Tibial artery (tissue), 4 donors: ENCODE measurements around the gene ALDH3B1.
A peak's percentile ranks its signal among the peaks of the same experiment; 100 is the strongest.

ENCODE experiments used
- DNase-seq, 2 donors: peaks; one replicate each; pipeline ENCODE4 v3.0.0-alpha.2; 2019
- H3K27ac ChIP-seq, 2 donors: fragments of 200-600 bp; sonication (generic) in 1 of 2; 1 replicate in 1 of 2; 2 replicates in 1 of 2; pipeline ENCODE4 v1.5.1; 2018 to 2019; ENCODE audit warnings: mild to moderate bottlenecking in 1 of 2
- H3K27me3 ChIP-seq, 2 donors: fragments of 200-600 bp; sonication (generic) in 1 of 2; one replicate each; pipeline versions ENCODE4 v1.5.1 to v1.6.0; 2016 to 2019
- H3K36me3 ChIP-seq, 3 donors: fragments of 200-600 bp; sonication (generic) in 2 of 3; one replicate each; pipeline ENCODE4 v1.5.1; 2016 to 2019; ENCODE audit warnings: mild to moderate bottlenecking in 2 of 3
- H3K4me1 ChIP-seq, 4 donors: fragments of 200-600 bp; sonication (generic) in 2 of 4; 1 replicate in 3 of 4; 2 replicates in 1 of 4; pipeline ENCODE4 v1.5.1; 2016 to 2019
- H3K4me3 ChIP-seq, 2 donors: fragments of 200-600 bp; sonication (generic) in 1 of 2; 1 replicate in 1 of 2; 2 replicates in 1 of 2; pipeline ENCODE4 v1.5.1; 2018 to 2019; ENCODE audit warnings: mild to moderate bottlenecking in 2 of 2
- H3K9me3 ChIP-seq, 3 donors: fragments of 200-600 bp; sonication (generic) in 1 of 3; one replicate each; pipeline ENCODE4 v1.5.1; 2016 to 2019
- CTCF ChIP-seq, 2 experiments: fragments of 200-600 bp in 1 of 2; fragments of 450-650 bp in 1 of 2; IDR thresholded peaks; one replicate each; pipeline ENCODE4 v1.5.1; 2017 to 2019; ENCODE audit warnings: antibody characterized with exemption in 2 of 2, mild to moderate bottlenecking in 1 of 2, moderate library complexity in 1 of 2
- intact Hi-C: fragments of 100-400 bp; cut with DNase I; formaldehyde crosslinking; loops from one replicate; pipeline ENCODE4 v1.15.0; 2023; ENCODE audit warnings: low total_unique reads

Gene ALDH3B1

GRCh38 chr11:68016904-68017817, 7.0 kb downstream of the ALDH3B1 start:
- Histone ChIP-seq H3K27ac (peak overlapping the region in 1 of 2 donors; percentile 29), H3K9me3 (no peaks in the 10 kb centered on the region), H3K27me3 (no peaks in the 10 kb centered on the region), H3K4me1 (peaks cover 4 to 53% (median 41%) of the 10 kb centered on the region in 4 donors), H3K4me3 (no peak overlapping the region), H3K36me3 (no peaks in the 10 kb centered on the region)
- intact Hi-C loops = no loop called here
- TF ChIP-seq CTCF (IDR thresholded peaks at IDR 0.05) = no peak
- no peak for DNase-seq

GRCh38 chr11:68017980-68018729, 8.0 kb downstream of the ALDH3B1 start:
- Histone ChIP-seq H3K27me3 (no peaks in the 10 kb centered on the region), H3K27ac (no peak overlapping the region), H3K4me1 (peaks cover 4 to 43% (median 31%) of the 10 kb centered on the region in 4 donors), H3K36me3 (peaks cover 0 to 4% (median 0%) of the 10 kb centered on the region in 3 donors), H3K9me3 (no peaks in the 10 kb centered on the region), H3K4me3 (no peak overlapping the region)
- no peak for TF ChIP-seq CTCF (IDR thresholded peaks at IDR 0.05)
- intact Hi-C loops = no loop called here
- no peak for DNase-seq

- DNase-seq = no peak
- no peak overlapping the region for H3K27ac ChIP-seq
- peaks cover 0 to 4% (median 0%) of the 10 kb centered on the region in 3 donors for H3K36me3 ChIP-seq
- H3K4me1 ChIP-seq = peaks cover 4 to 37% (median 25%) of the 10 kb centered on the region in 4 donors
- no peaks in the 10 kb centered on the region for H3K27me3 ChIP-seq
- no peak overlapping the region for H3K4me3 ChIP-seq
- no peaks in the 10 kb centered on the region for H3K9me3 ChIP-seq
- TF ChIP-seq CTCF (IDR thresholded peaks at IDR 0.05) = no peak
- intact Hi-C loops = no loop called here
Observed at GRCh38 chr11:68018730-68019190, 8.6 kb downstream of the ALDH3B1 start.

GRCh38 chr11:68019486-68019885, 9.4 kb downstream of the ALDH3B1 start:
- Histone ChIP-seq H3K4me3 (no peak overlapping the region), H3K27ac (no peak overlapping the region)
- intact Hi-C loops = no loop called here

More at GRCh38 chr11:68019486-68019885, 9.4 kb downstream of the ALDH3B1 start:
- no peak for DNase-seq
- Histone ChIP-seq H3K36me3 (peaks cover 5 to 8% (median 7%) of the 10 kb centered on the region in 3 donors), H3K27me3 (no peaks in the 10 kb centered on the region), H3K4me1 (peaks cover 4 to 30% (median 18%) of the 10 kb centered on the region in 4 donors), H3K9me3 (no peaks in the 10 kb centered on the region)
- TF ChIP-seq CTCF (IDR thresholded peaks at IDR 0.05) = no peak
